GM03348 (cell line): ENCODE data around the gene B4GAT1.
"Not testable (repeated sequence)": the region's sequence is repeated elsewhere in the genome, so short reads cannot be mapped to it uniquely, and the experiment has no call there.

ENCODE experiments used
- DNase-seq: peaks from one replicate; pipeline ENCODE4 v3.0.0; 2012; ENCODE audit warnings: low spot score

The B4GAT1 gene

DNA sequence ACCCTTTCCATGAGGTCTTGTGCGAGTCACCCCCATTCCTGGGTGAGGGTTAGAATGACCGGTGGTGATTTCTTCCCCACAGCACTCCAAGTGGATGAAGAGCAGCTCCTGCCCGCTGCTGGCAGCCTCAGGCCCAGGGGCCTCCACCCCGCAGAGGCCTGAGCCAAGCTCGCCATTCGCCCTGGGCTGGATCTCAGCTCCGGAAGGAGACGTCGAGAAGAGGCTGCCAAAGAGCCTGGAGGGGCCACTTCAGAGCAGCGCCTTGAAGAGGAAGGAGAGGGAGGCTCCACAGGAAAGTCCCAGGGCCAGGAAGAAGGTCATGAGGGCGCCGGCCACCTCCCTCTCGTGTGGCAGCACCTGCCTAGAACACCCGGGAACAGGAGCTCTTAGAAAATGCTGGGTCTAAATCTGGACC is 15.8 kb upstream of the B4GAT1 start:
- no peak for DNase-seq

DNA sequence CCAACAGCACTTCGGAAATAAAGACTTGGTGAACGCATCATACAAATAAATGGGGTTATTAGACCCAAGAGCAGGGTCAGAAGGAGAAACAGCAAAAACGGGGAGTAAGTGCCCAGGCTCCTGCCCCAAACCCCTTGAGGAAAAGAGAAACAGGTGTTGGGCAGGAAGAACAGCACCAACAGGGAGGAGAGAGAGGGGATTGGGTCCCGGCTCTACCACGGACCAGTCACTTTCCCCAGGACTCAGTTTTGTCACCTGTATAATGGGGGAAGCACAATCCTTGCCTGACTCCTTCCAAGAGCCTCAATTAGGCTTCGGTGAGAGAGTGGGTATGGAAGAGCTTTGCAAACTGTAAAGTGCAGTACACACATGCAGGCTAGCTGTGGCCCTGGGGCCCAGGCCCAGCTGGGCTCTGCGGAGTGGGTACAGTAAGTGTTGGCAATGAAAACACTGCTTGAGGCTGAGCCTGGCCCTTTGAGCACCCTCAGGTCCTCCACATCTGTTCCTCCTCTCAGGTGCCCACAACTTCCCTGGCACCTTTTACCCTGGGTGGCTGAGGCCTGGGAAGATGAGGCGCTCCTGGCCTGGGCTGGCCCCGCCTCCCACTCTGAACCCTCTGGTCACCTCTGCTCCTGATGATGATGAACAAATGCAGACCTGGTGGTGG is 15.2 kb upstream of the B4GAT1 start:
- no peak for DNase-seq

- DNase-seq: no peak
These were observed 14.1 kb upstream of the B4GAT1 start for GRCh38 chr11:66361502-66361941.

- DNase-seq: no peak
These were observed 13.1 kb upstream of the B4GAT1 start for GRCh38 chr11:66360406-66361073.

DNA sequence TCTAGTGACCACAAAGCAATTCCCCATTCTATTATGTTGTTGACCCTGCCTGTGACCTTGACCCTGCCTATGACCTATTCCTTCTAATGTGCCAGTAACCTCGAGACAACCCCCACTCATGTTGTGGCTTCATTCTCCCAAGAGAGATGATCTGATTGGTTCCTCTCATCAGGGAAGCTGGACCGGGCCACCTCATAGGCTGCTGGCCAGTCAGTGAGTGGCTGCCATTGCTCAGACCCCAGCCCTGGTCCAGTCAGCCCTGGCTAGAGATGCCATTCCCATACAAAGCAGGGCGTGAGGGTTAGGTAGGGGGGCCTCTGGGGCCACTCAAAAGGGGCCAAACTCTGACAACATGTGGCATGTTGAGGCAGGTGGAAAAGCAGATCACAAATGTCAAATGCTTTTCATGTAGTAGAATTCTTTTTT is 12.2 kb upstream of the B4GAT1 start:
- no peak for DNase-seq

- not testable (repeated sequence) for DNase-seq
These were observed 3.3 kb upstream of the B4GAT1 start for GRCh38 chr11:66350560-66351235.

DNA sequence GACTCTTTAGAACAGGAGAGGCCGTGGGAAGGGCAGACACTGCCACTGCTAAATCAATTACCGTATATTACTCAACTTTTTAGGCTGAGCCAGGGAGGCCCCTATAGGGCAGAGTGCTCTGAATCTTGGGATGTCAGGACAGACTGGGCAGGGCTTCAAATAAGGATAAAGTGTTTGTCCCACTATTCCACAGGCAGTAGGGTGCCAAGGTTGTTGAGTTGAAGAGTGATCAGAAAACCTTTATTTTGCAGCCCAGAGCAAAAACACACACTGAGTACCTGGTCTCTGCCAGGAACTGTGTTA is 1.6 kb upstream of the B4GAT1 start:
- DNase-seq: no peak

DNA sequence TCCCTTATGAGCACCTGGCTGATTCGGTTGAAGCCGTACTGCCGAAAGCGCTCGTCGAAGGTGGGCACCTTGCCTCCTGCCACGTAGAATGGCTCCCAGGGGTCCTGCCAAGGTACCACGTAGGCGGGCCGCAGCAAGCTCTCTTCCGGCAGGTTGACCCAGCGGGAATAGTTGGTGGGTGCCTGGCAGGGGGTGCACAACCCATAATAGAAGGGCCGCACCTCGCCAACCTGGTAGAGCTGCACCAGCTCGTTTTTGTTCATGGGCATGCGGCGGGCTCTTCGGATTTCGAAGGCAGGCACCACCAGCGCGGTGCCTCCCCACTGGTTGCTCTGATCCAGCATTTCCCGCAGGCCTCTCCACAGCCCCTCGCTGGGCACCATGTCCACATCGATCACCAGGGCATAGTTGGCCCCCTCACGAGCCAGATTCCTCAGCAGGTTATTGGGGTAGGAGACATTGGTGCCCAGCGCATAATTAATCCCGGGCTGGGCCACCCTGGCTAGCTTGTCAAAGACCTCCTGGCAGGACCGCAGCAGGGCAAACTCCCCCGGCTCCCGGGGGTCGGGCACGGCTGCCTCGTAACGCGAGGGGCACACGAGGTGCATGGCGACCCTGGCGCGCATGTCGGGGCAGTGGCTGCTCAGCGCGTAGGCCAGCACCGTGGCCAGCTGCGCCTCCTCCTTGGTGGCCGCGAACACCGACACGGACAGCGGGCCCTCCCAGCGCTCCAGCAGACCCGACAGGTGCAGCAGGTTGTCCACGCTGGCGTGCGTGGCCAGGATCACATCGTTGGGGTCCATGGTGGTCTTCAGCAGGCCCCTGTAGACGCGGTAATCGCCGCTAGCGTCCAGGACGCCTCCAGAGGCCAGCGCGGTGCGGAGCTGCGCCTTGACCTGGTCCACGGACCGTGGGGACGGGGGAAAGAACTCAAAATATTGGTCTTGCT is 679 bp downstream of the B4GAT1 start:
- no peak for DNase-seq

GRCh38 chr11:66345316-66345649 is 2.1 kb downstream of the B4GAT1 start:
- no peak for DNase-seq

- DNase-seq: peak; percentile 95
These were observed 2.7 kb downstream of the B4GAT1 start, which contains the start of gene BRMS1 for GRCh38 chr11:66344550-66345315. Gene BRMS1 (minus strand): TSS chr11:66345104. CDS start chr11:66342234, 2,870 bp downstream.

- no peak for DNase-seq
These were observed 4.3 kb downstream of the B4GAT1 start for GRCh38 chr11:66343176-66343575.

- DNase-seq: no peak
These were observed 5.8 kb downstream of the B4GAT1 start for GRCh38 chr11:66341502-66342126.

DNA sequence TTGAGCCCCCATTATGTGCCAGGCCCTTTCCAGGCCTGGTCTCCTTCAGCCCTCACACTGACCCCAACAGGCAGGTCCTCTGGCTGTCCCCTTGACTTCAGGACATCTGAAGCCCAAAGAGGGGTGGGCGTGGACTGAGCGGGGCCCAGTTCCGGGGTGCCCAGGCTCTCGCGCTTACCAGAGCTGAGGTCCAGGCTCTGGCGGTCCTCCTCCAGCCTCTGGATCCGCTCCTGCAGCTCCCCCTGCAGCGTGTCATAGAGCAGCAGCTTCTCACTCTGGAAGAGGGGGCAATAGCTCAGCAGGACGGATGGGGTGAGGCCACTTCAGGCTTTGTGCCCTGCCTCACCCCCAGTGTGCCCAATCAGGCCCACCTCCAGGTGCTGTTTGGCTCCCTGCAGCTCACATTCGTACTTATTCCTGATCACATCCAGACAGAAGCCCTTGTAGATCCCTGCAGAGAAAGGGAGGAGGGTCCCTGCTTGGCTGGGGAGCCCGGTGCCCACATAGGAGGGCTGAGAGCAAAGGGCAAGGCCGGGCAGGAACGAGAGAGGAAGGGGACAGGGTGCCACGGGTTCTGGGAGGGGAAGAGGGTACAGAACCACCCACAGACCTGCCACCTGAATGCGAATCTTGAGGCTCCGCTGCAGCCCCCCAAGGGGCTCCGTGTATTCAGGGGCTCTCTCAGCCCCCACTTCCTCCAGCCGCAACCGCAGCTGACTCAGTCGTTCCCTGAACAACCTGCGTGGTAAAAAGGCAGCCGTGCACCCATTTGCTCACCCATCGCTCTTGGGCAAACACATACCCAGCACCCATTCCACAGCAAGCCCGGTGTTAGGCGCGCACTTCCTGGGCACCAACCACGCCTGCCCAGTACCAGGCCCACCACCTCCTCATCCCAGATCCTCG is 6.6 kb downstream of the B4GAT1 start:
- no peak for DNase-seq

- no peak for DNase-seq
These were observed 7.5 kb downstream of the B4GAT1 start for GRCh38 chr11:66339686-66340483.

DNA sequence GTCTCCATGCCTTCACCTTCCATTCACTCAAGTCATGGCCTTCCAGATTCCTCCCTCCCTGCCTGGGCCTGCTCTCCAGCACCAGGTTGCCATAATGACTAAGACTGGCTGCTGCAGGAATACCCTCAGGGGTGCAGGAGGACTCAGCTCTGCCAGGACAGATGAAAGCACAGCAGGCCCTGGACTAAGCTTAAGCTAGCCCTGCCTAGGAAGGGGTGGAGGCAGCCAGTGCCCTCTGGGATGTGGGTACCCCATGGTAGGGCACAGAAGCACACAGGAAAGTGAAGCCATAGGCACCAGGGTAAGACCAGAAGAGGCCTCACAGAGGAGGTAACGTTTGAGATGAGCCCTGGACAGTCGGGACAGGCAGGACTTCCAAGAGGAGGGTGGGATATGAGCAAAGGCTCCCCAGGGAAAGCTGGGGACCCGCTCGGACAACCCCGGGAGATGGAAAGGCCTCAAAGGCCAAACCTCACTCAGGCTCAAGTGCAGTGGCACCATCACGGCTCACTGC is 8.2 kb downstream of the B4GAT1 start:
- no peak for DNase-seq

DNA sequence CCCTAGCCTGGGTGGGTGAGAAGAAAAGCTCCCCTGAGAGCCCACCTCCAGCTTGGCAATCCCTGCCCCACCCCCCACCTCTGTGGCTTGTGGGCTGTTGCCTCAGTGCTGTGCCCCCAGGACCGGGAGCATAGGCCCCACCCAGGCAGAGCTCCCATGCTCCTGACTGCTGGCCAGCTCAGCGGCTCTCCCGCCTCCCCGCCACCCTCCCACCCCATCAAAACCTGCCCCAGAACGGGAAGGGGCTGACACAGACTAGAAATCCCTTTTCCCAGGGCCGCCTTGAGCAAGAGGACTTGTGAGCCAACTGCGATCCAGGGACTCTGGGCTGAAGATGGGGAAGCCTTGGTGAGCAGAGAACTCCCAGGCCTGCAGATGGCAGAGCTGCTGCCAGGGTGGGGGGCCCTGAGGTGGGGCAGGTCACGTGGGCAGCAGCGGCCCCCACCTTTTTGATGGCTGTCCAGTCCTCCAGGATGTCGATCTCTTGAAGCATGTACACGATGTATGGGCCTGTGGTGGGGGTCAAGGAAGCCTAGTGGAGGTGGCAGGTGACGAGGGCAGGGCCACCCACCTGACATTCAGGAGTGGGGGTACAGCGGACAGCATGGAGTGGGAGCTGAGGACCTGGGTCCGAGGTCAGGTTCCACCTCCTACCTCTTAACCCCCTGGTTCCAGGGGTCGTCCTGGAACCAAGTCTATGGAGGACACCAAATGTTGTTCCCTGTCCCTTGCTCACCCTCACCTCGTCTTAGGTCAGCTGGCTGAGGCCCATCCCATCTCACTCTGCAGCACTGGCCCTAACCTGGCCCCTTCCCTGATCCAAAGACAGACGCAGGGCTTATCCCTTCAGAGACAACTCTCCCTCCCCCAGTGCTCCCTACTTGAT is 8.9 kb downstream of the B4GAT1 start:
- no peak for DNase-seq

GRCh38 chr11:66337103-66337899 is 10.1 kb downstream of the B4GAT1 start:
- DNase-seq: no peak
